Measurements from ENCODE around the gene HHLA2. TPM values are rescaled to one million over a fixed set of nuclear protein-coding genes. Genes with fewer than 3 reads are reported as not detected.
"Not testable (repeated sequence)": the region's sequence is repeated elsewhere in the genome, so short reads cannot be mapped to it uniquely, and the experiment has no call there.

Gene HHLA2
- total RNA-seq, 3 donors from 2014 or later (not counting 1 experiment from before 2014, with no cell fraction given) = 0.09 TPM; not detected in 2

- WGBS (ENCODE audit: insufficient coverage) = 96% methylated on average over 3 of the region's 4 CpGs
- H3K27me3 ChIP-seq (ENCODE audit: control insufficient read depth, insufficient read depth, low read length) = no peaks in the 10 kb centered on the region
- no peak for ATAC-seq
- no peaks in the 10 kb centered on the region for H3K36me3 ChIP-seq (ENCODE audit: control insufficient read depth, insufficient read depth, low read length)
- no peak overlapping the region for H3K4me3 Mint-ChIP-seq
- TF ChIP-seq, protein P1, sequence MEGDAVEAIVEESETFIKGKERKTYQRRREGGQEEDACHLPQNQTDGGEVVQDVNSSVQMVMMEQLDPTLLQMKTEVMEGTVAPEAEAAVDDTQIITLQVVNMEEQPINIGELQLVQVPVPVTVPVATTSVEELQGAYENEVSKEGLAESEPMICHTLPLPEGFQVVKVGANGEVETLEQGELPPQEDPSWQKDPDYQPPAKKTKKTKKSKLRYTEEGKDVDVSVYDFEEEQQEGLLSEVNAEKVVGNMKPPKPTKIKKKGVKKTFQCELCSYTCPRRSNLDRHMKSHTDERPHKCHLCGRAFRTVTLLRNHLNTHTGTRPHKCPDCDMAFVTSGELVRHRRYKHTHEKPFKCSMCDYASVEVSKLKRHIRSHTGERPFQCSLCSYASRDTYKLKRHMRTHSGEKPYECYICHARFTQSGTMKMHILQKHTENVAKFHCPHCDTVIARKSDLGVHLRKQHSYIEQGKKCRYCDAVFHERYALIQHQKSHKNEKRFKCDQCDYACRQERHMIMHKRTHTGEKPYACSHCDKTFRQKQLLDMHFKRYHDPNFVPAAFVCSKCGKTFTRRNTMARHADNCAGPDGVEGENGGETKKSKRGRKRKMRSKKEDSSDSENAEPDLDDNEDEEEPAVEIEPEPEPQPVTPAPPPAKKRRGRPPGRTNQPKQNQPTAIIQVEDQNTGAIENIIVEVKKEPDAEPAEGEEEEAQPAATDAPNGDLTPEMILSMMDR (IDR thresholded peaks at IDR 0.05) = no peak
- H3K27ac ChIP-seq (ENCODE audit: low read length) = no peak overlapping the region
- H3K9me3 ChIP-seq (ENCODE audit: control insufficient read depth, insufficient read depth, low read length) = no peaks in the 10 kb centered on the region
- H3K27ac Mint-ChIP-seq = no peak overlapping the region
- DNase-seq = no peak
- intact Hi-C loops (cut with micrococcal nuclease) = no loop called here
- H3K4me3 ChIP-seq (ENCODE audit: low read length) = no peak overlapping the region
- no peaks in the 10 kb centered on the region for H3K4me1 Mint-ChIP-seq
- H3K27me3 Mint-ChIP-seq (ENCODE audit: low read depth in 2 of 2) = no peaks in the 10 kb centered on the region
- peaks cover 0 to 2% of the 10 kb centered on the region in 2 donors for H3K9me3 Mint-ChIP-seq
- no peaks in the 10 kb centered on the region for H3K4me1 ChIP-seq (ENCODE audit: control insufficient read depth, insufficient read depth, low read length)
- no peaks in the 10 kb centered on the region for H3K36me3 Mint-ChIP-seq
These were observed 82.0 kb downstream of the HHLA2 start for GRCh38 chr3:108378153-108378951.

GRCh38 chr3:108378952-108379342, 82.6 kb downstream of the HHLA2 start:
- H3K27ac Mint-ChIP-seq; H3K4me1 ChIP-seq (ENCODE audit: control insufficient read depth, insufficient read depth, low read length); intact Hi-C loops (cut with micrococcal nuclease); H3K27ac ChIP-seq (ENCODE audit: low read length); H3K9me3 ChIP-seq (ENCODE audit: control insufficient read depth, insufficient read depth, low read length); H3K27me3 Mint-ChIP-seq (ENCODE audit: low read depth in 2 of 2); H3K36me3 Mint-ChIP-seq; H3K27me3 ChIP-seq (ENCODE audit: control insufficient read depth, insufficient read depth, low read length); H3K4me3 Mint-ChIP-seq; ATAC-seq; H3K9me3 Mint-ChIP-seq; DNase-seq; H3K4me1 Mint-ChIP-seq; H3K36me3 ChIP-seq (ENCODE audit: control insufficient read depth, insufficient read depth, low read length); H3K4me3 ChIP-seq (ENCODE audit: low read length): not testable (repeated sequence)
- 92% methylated on average over 2 of the region's 2 CpGs for WGBS (ENCODE audit: insufficient coverage)

- WGBS (ENCODE audit: insufficient coverage) = 93% methylated on average over 7 of the region's 7 CpGs
- Histone ChIP-seq H3K27me3 (ENCODE audit: control insufficient read depth, insufficient read depth, low read length) (no peaks in the 10 kb centered on the region), H3K4me3 (ENCODE audit: low read length) (no peak overlapping the region), H3K9me3 (ENCODE audit: control insufficient read depth, insufficient read depth, low read length) (no peaks in the 10 kb centered on the region), H3K36me3 (ENCODE audit: control insufficient read depth, insufficient read depth, low read length) (no peaks in the 10 kb centered on the region), H3K27ac (ENCODE audit: low read length) (no peak overlapping the region), H3K4me1 (ENCODE audit: control insufficient read depth, insufficient read depth, low read length) (no peaks in the 10 kb centered on the region)
- ATAC-seq (no peak), DNase-seq (no peak)
- no peak overlapping the region for H3K27ac Mint-ChIP-seq
- H3K4me3 Mint-ChIP-seq = no peak overlapping the region
- intact Hi-C loops (cut with micrococcal nuclease) = no loop called here
- no peaks in the 10 kb centered on the region for H3K4me1 Mint-ChIP-seq
- TF ChIP-seq, protein P1 (IDR thresholded peaks at IDR 0.05) = no peak
- no peaks in the 10 kb centered on the region for H3K27me3 Mint-ChIP-seq (ENCODE audit: low read depth in 2 of 2)
- peaks cover 0 to 2% of the 10 kb centered on the region in 2 donors for H3K9me3 Mint-ChIP-seq
- no peaks in the 10 kb centered on the region for H3K36me3 Mint-ChIP-seq
These were observed 83.9 kb downstream of the HHLA2 start for GRCh38 chr3:108380128-108380795.

DNA sequence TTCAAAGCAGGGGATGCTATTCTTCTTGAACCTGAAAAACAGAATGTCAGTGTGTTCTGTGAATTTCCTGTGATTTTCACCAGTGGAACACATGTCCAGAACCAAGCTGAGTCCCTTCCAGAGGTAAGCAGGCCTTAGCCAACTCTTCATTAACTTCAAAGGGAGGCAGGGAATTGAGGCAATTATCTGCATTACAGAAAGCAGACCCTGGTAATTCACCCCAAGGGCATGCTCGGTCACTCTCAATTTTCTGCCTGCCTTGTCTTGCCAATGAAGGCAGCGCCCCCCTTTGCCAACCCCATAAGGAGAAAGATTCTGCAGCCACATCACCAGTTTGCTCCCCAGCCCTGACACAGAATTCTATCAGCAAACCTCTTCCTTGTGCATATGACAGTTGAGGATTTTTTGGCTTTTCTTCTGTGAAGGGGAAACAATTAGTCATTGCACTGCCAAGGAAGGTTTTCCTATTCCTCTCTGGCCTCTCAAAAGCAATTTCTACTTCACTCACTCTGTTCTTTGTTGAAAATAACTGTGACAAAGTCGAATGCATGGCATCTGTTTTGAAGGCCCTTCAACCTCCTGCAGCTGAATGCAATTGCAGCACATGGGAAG, 85.3 kb downstream of the HHLA2 start:
- TF ChIP-seq, protein P1 (IDR thresholded peaks at IDR 0.05) = no peak
- Mint-ChIP-seq H3K4me3 (no peak overlapping the region), H3K9me3 (peaks cover 0 to 2% of the 10 kb centered on the region in 2 donors), H3K27me3 (ENCODE audit: low read depth in 2 of 2) (no peaks in the 10 kb centered on the region), H3K36me3 (no peaks in the 10 kb centered on the region), H3K4me1 (peaks cover 0 to under 1% of the 10 kb centered on the region in 2 donors), H3K27ac (no peak overlapping the region)
- WGBS (ENCODE audit: insufficient coverage) = 53% methylated on average over 3 of the region's 3 CpGs
- Histone ChIP-seq H3K4me3 (ENCODE audit: low read length) (no peak overlapping the region), H3K27me3 (ENCODE audit: control insufficient read depth, insufficient read depth, low read length) (no peaks in the 10 kb centered on the region), H3K4me1 (ENCODE audit: control insufficient read depth, insufficient read depth, low read length) (no peaks in the 10 kb centered on the region), H3K9me3 (ENCODE audit: control insufficient read depth, insufficient read depth, low read length) (no peaks in the 10 kb centered on the region), H3K36me3 (ENCODE audit: control insufficient read depth, insufficient read depth, low read length) (no peaks in the 10 kb centered on the region), H3K27ac (ENCODE audit: low read length) (no peak overlapping the region)
- intact Hi-C loops (cut with micrococcal nuclease) = no loop called here
- ATAC-seq (no peak), DNase-seq (no peak)
